HEK293 (cell line): ENCODE measurements around the gene SARM1.

ENCODE experiments used
- CTCF ChIA-PET: fragments of 350-600 bp; formaldehyde crosslinking; extraction: SDS; loops from one replicate; lab custom pipeline; 2021; ENCODE audit warnings: antibody characterized with exemption; lab: Yijun Ruan, JAX
- POLR2A ChIA-PET: fragments of 300-600 bp; formaldehyde crosslinking; extraction: SDS; loops from one replicate; lab custom pipeline; 2020; ENCODE audit warnings: antibody characterized with exemption, inconsistent platforms; lab: Yijun Ruan, JAX
- H3K27ac ChIP-seq: fragments of 200-500 bp; sonication (Bioruptor generic); 2 replicates; pipeline ENCODE4 v1.5.1; 2014; ENCODE audit warnings: low read depth, low read length, control low read depth, inconsistent platforms; ENCODE audit errors: extremely low read depth
- H3K36me3 ChIP-seq, 2 experiments: fragments of 200-500 bp in 1 of 2; sonication (Bioruptor generic) in 1 of 2; 1 replicate in 1 of 2; 2 replicates in 1 of 2; pipeline ENCODE4 v1.5.1; 2014 to 2017; ENCODE audit warnings: inconsistent platforms in 2 of 2, low read length in 2 of 2; ENCODE audit not compliant: control insufficient read depth in 2 of 2, insufficient read depth in 1 of 2
- H3K4me1 ChIP-seq: fragments of 200-500 bp; sonication (Bioruptor generic); 2 replicates; pipeline ENCODE4 v1.5.1; 2014; ENCODE audit warnings: mild to moderate bottlenecking, low read length, inconsistent platforms; ENCODE audit not compliant: control insufficient read depth, insufficient read depth
- H3K4me3 ChIP-seq: 2 replicates; pipeline ENCODE4 v1.5.1; 2011; ENCODE audit warnings: low read depth, mild to moderate bottlenecking, control low read depth, low read length, moderate library complexity
- H3K9me3 ChIP-seq: fragments of 200-500 bp; sonication (Bioruptor generic); 2 replicates; pipeline ENCODE4 v1.5.1; 2014; ENCODE audit warnings: low read depth, low read length, inconsistent platforms; ENCODE audit not compliant: control insufficient read depth, insufficient read depth
- IKZF3 ChIP-seq: fragments of 450-650 bp; IDR thresholded peaks from 2 replicates; pipeline ENCODE4 v1.5.0; 2018; ENCODE audit warnings: missing biosample characterization, mild to moderate bottlenecking, missing genetic modification characterization, moderate library complexity
- KLF7 ChIP-seq: fragments of 450-650 bp; formaldehyde crosslinking; IDR thresholded peaks from 2 replicates; pipeline ENCODE4 v1.5.1; 2016; ENCODE audit warnings: missing biosample characterization, missing genetic modification characterization, borderline replicate concordance
- KLF9 ChIP-seq: fragments of 450-650 bp; formaldehyde crosslinking; IDR thresholded peaks from 2 replicates; pipeline ENCODE4 v1.5.1; 2016; ENCODE audit warnings: missing biosample characterization, missing genetic modification characterization, low read depth
- ZNF174 ChIP-seq: fragments of 450-650 bp; formaldehyde crosslinking; IDR thresholded peaks from 2 replicates; pipeline ENCODE4 v1.5.0; 2017; ENCODE audit warnings: missing biosample characterization, mild to moderate bottlenecking, missing genetic modification characterization
- ZNF202 ChIP-seq: fragments of 450-650 bp; formaldehyde crosslinking; IDR thresholded peaks from 2 replicates; pipeline ENCODE4 v1.5.1; 2016; ENCODE audit warnings: missing biosample characterization, missing genetic modification characterization, borderline replicate concordance
- ZNF239 ChIP-seq: fragments of 450-650 bp; formaldehyde crosslinking; IDR thresholded peaks from 2 replicates; pipeline ENCODE4 v1.5.1; 2016; ENCODE audit warnings: missing biosample characterization, missing genetic modification characterization
- ZNF292 ChIP-seq: fragments of 450-650 bp; formaldehyde crosslinking; IDR thresholded peaks from 2 replicates; pipeline ENCODE4 v1.5.1; 2016; ENCODE audit warnings: low read depth, missing biosample characterization, missing genetic modification characterization, borderline replicate concordance
- ZNF335 ChIP-seq: fragments of 450-650 bp; formaldehyde crosslinking; conservative IDR thresholded peaks from 2 replicates; pipeline ENCODE4 v1.5.1; 2016; ENCODE audit warnings: missing biosample characterization, missing genetic modification characterization
- ZNF350 ChIP-seq: fragments of 450-650 bp; formaldehyde crosslinking; IDR thresholded peaks from 2 replicates; pipeline ENCODE4 v1.5.0; 2017; ENCODE audit warnings: missing biosample characterization, mild to moderate bottlenecking, missing genetic modification characterization
- ZNF366 ChIP-seq: fragments of 450-650 bp; formaldehyde crosslinking; conservative IDR thresholded peaks from 2 replicates; pipeline ENCODE4 v1.5.1; 2016; ENCODE audit warnings: missing biosample characterization, missing genetic modification characterization
- ZNF510 ChIP-seq: fragments of 450-650 bp; formaldehyde crosslinking; IDR thresholded peaks from 2 replicates; pipeline ENCODE4 v1.5.1; 2018; ENCODE audit warnings: mild to moderate bottlenecking, missing genetic modification characterization, missing biosample characterization; ENCODE audit not compliant: insufficient replicate concordance
- ZNF76 ChIP-seq: fragments of 450-650 bp; formaldehyde crosslinking; IDR thresholded peaks from 2 replicates; pipeline ENCODE4; 2016; ENCODE audit warnings: low read depth, missing biosample characterization, missing genetic modification characterization, borderline replicate concordance
- ZNF776 ChIP-seq: fragments of 450-650 bp; formaldehyde crosslinking; IDR thresholded peaks from 2 replicates; pipeline ENCODE4 v1.5.0; 2017; ENCODE audit warnings: missing biosample characterization, missing genetic modification characterization, borderline replicate concordance
- TF ChIP-seq, protein P1 (sequence below): fragments of 450-650 bp; formaldehyde crosslinking; IDR thresholded peaks from 2 replicates; pipeline ENCODE4 v1.5.0; 2017; ENCODE audit warnings: missing biosample characterization, missing genetic modification characterization, borderline replicate concordance
- TF ChIP-seq, protein P2 (sequence below): fragments of 450-650 bp; IDR thresholded peaks from 2 replicates; pipeline ENCODE4 v1.5.1; 2018; ENCODE audit warnings: missing biosample characterization, mild to moderate bottlenecking, missing genetic modification characterization
- TF ChIP-seq, protein P3 (sequence below): fragments of 450-650 bp; formaldehyde crosslinking; IDR thresholded peaks from 2 replicates; pipeline ENCODE4 v1.5.1; 2016; ENCODE audit warnings: missing biosample characterization, missing genetic modification characterization

Gene SARM1

DNA sequence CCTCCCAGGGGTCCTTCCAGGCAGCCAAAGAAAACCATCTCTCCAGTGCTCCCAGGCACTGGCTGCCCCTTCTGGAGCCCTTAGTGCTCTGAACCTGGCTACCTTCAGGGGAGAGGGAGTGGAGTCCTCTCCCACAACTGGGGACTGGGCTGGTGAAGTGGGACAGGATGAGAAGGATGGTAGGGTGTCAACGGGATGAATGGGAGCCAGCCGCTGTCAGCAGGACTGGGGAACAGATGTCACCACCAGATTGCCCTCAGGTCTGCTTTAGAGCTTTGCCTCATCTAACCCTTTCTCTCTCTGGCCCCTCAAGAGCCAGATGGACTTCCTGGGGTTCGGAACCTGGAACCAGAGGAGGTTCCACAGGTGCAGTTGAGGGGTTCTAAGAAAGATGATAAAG lies 6.0 kb upstream of the SARM1 start (continued):
- TF ChIP-seq, protein P1, sequence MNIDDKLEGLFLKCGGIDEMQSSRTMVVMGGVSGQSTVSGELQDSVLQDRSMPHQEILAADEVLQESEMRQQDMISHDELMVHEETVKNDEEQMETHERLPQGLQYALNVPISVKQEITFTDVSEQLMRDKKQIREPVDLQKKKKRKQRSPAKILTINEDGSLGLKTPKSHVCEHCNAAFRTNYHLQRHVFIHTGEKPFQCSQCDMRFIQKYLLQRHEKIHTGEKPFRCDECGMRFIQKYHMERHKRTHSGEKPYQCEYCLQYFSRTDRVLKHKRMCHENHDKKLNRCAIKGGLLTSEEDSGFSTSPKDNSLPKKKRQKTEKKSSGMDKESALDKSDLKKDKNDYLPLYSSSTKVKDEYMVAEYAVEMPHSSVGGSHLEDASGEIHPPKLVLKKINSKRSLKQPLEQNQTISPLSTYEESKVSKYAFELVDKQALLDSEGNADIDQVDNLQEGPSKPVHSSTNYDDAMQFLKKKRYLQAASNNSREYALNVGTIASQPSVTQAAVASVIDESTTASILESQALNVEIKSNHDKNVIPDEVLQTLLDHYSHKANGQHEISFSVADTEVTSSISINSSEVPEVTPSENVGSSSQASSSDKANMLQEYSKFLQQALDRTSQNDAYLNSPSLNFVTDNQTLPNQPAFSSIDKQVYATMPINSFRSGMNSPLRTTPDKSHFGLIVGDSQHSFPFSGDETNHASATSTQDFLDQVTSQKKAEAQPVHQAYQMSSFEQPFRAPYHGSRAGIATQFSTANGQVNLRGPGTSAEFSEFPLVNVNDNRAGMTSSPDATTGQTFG (tag by site-specific recombination): no peak
- TF ChIP-seq, all 188 proteins: peak for 0

DNA sequence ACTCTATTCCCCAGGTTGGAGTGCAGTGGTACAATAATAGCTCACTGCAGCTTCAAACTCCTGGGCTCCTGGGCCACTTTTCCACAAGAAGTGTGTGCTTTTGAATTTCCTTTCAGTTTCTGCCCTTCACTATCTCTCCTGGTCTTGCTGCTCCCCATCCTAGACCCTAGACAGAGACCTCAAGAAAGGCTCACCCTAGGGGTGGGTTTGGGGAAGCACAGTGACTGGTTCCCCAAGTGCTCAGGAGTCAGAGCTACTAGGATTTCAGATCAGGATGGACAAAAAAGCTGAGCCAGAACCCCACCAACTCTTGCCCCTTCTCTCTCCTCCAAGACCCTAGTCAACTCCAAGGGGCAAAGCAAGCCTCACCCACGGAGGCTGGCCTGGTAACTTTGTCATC lies 4.9 kb upstream of the SARM1 start:
- ChIA-PET POLR2A (interaction anchor here (1.0 to 7.1 kb wide), 2 partner anchors 8 to 31 kb away, joined by 3 to 66 read pairs; partner anchors contain the start of genes IFT20, POLDIP2 and TNFAIP1), CTCF (interaction anchor here (0.7 to 1.3 kb wide), 3 partner anchors 8 to 177 kb away, joined by 3 to 10 read pairs (median 7); partner anchors contain the start of gene POLDIP2)
- Histone ChIP-seq H3K36me3 (peaks cover 11 to 37% of the 10 kb centered on the region in 2 experiments), H3K27ac (no peak overlapping the region), H3K4me1 (peaks cover 4% of the 10 kb centered on the region), H3K4me3 (no peak overlapping the region), H3K9me3 (no peaks in the 10 kb centered on the region)
- TF ChIP-seq ZNF366 (tag by site-specific recombination) (no peak), ZNF350 (tag by site-specific recombination) (no peak), ZNF292 (tag by site-specific recombination) (no peak), KLF9 (tag by site-specific recombination) (no peak), ZNF239 (tag by site-specific recombination) (no peak)
- TF ChIP-seq, protein P2, sequence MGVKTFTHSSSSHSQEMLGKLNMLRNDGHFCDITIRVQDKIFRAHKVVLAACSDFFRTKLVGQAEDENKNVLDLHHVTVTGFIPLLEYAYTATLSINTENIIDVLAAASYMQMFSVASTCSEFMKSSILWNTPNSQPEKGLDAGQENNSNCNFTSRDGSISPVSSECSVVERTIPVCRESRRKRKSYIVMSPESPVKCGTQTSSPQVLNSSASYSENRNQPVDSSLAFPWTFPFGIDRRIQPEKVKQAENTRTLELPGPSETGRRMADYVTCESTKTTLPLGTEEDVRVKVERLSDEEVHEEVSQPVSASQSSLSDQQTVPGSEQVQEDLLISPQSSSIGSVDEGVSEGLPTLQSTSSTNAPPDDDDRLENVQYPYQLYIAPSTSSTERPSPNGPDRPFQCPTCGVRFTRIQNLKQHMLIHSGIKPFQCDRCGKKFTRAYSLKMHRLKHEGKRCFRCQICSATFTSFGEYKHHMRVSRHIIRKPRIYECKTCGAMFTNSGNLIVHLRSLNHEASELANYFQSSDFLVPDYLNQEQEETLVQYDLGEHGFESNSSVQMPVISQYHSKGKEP (tag by site-specific recombination): no peak
- TF ChIP-seq, protein P3, sequence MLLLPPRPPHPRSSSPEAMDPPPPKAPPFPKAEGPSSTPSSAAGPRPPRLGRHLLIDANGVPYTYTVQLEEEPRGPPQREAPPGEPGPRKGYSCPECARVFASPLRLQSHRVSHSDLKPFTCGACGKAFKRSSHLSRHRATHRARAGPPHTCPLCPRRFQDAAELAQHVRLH (tag by site-specific recombination): no peak

DNA sequence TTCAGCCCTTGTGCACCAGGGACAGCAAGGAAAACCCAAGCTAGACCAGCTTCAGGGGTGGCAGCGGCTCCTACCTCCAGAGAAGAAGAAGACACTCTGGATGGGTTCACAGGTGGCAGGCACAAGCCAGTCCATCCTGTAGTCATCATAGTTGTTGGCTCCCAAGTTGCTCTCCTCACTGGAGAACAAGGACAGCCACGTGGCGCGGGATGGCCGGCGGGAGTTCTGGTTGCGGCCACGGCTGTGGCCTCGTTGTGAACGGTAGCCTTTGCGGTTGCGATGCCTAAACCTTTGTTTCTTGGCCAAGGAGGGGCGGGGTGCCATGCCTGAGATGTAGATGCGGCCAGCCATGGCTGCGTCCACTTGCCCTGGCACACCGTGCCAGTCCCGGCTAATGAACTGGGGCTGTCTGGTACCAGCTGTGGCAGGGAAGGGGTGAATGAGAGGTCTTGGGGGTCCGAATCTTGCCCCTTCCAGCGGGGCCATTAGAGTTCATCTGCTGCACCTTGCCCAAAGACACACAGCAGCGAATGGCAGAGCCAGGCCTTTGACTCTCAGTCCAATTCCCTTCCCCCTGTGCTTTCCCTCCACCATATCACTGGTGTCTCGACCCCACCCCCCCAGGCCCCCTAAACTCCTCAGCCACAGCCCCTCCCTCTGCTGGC lies 3.7 kb upstream of the SARM1 start:
- TF ChIP-seq ZNF335 (no peak), ZNF174 (tag by site-specific recombination) (no peak), ZNF202 (no peak), ZNF76 (tag by site-specific recombination) (no peak), ZNF510 (tag by site-specific recombination) (no peak), KLF7 (tag by site-specific recombination) (no peak), IKZF3 (tag by site-specific recombination) (no peak), ZNF776 (tag by site-specific recombination) (no peak)
- peaks cover 6% of the 10 kb centered on the region for H3K4me1 ChIP-seq
- H3K9me3 ChIP-seq: no peaks in the 10 kb centered on the region
- ChIA-PET POLR2A (interaction anchor here (0.7 to 7.1 kb wide), 3 partner anchors 9 to 49 kb away, joined by 3 to 66 read pairs (median 14); partner anchors contain the start of genes IFT20, POLDIP2 and TNFAIP1), CTCF (interaction anchor here (0.7 to 1.3 kb wide), 2 partner anchors 10 to 120 kb away, joined by 3 to 10 read pairs; partner anchors contain the start of gene POLDIP2)
- H3K27ac ChIP-seq: no peak overlapping the region
- H3K4me3 ChIP-seq: no peak overlapping the region
- peaks cover 0 to 25% of the 10 kb centered on the region in 2 experiments; a peak in 2 of 3 replicates for H3K36me3 ChIP-seq
